Glutamatergic neuron (in vitro differentiated cells): ENCODE results near the gene BRD1. TPM values are rescaled to one million over a fixed set of nuclear protein-coding genes. Genes with fewer than 3 reads are reported as not detected.

ENCODE experiments used
- DNase-seq: peaks from one replicate; pipeline ENCODE4 v3.0.0; 2022
- H3K27ac Mint-ChIP-seq: one replicate; pipeline ENCODE4 v1.8.0; 2020; ENCODE audit warnings: mild to moderate bottlenecking, mixed read lengths, inconsistent platforms; ENCODE audit not compliant: unreplicated experiment
- H3K27me3 Mint-ChIP-seq: one replicate; pipeline ENCODE4 v1.8.0; 2020; ENCODE audit warnings: mild to moderate bottlenecking, moderate library complexity, mixed read lengths, inconsistent platforms; ENCODE audit not compliant: unreplicated experiment
- H3K36me3 Mint-ChIP-seq: one replicate; pipeline ENCODE4 v1.8.0; 2020; ENCODE audit warnings: mild to moderate bottlenecking, mixed read lengths, inconsistent platforms; ENCODE audit not compliant: unreplicated experiment
- H3K4me1 Mint-ChIP-seq: one replicate; pipeline ENCODE4 v1.8.0; 2020; ENCODE audit warnings: mild to moderate bottlenecking, low read depth, mixed read lengths, inconsistent platforms; ENCODE audit not compliant: unreplicated experiment
- H3K4me3 Mint-ChIP-seq: one replicate; pipeline ENCODE4 v1.8.0; 2020; ENCODE audit warnings: mild to moderate bottlenecking, mixed read lengths, inconsistent platforms; ENCODE audit not compliant: unreplicated experiment
- H3K9me3 Mint-ChIP-seq: one replicate; pipeline ENCODE4 v1.8.0; 2020; ENCODE audit warnings: mild to moderate bottlenecking, moderate library complexity, mixed read lengths, inconsistent platforms; ENCODE audit not compliant: unreplicated experiment
- CTCF ChIP-seq: fragments of 200-600 bp; sonication (generic); IDR thresholded peaks from one replicate; pipeline ENCODE4 v1.5.0; 2021; ENCODE audit not compliant: partially characterized antibody, unreplicated experiment
- total RNA-seq: library from RNA; stranded (reverse); fragmentation: NEBNext Ultra II Directional; extraction: Animal tissue kit (Norgen Biotek cat#: 25700); gene quantifications from one replicate; pipeline ENCODE4 v1.2.1, GENCODE V29; 2021; ENCODE audit not compliant: unreplicated experiment

BRD1 gene
- total RNA-seq, 1 donor from 2014 or later, result 73.7 TPM

- Mint-ChIP-seq H3K27ac (no peak overlapping the region), H3K36me3 (peaks cover 7% of the 10 kb centered on the region), H3K27me3 (peaks cover 5% of the 10 kb centered on the region), H3K4me1 (peaks cover 10% of the 10 kb centered on the region), H3K9me3 (peaks cover 11% of the 10 kb centered on the region), H3K4me3 (no peak overlapping the region)
- no peak for TF ChIP-seq CTCF
- DNase-seq, result no peak
Observed at GRCh38 chr22:49807780-49808708, 19.6 kb downstream of the BRD1 start.

- DNase-seq, result no peak
- Mint-ChIP-seq H3K27me3 (peaks cover 5% of the 10 kb centered on the region), H3K36me3 (peaks cover 7% of the 10 kb centered on the region), H3K27ac (no peak overlapping the region), H3K4me3 (no peak overlapping the region), H3K9me3 (peaks cover 11% of the 10 kb centered on the region), H3K4me1 (peaks cover 12% of the 10 kb centered on the region)
- TF ChIP-seq CTCF, result no peak
Observed at GRCh38 chr22:49807129-49807528, 20.5 kb downstream of the BRD1 start.

GRCh38 chr22:49803737-49804375 lies 23.8 kb downstream of the BRD1 start:
- Mint-ChIP-seq H3K4me1 (peaks cover 24% of the 10 kb centered on the region), H3K27ac (no peak overlapping the region), H3K9me3 (peaks cover 21% of the 10 kb centered on the region), H3K36me3 (peaks cover 7% of the 10 kb centered on the region), H3K27me3 (peaks cover 5% of the 10 kb centered on the region), H3K4me3 (no peak overlapping the region)
- TF ChIP-seq CTCF, result no peak
- no peak for DNase-seq

GRCh38 chr22:49803134-49803533 lies 24.5 kb downstream of the BRD1 start:
- Mint-ChIP-seq H3K4me3 (no peak overlapping the region), H3K27me3 (peaks cover 5% of the 10 kb centered on the region), H3K27ac (no peak overlapping the region), H3K36me3 (peaks cover 7% of the 10 kb centered on the region), H3K9me3 (peaks cover 21% of the 10 kb centered on the region), H3K4me1 (peaks cover 24% of the 10 kb centered on the region)
- no peak for DNase-seq
- TF ChIP-seq CTCF, result no peak
